HL-60/S4 treated with phorbol 12-myristate 13-acetate at 8.2 ng/mL for 4 days and 3 days (cell line): ENCODE data around the gene PRDM2.

Experiments
- in situ Hi-C: fragments of 300-500 bp; cut with MboI; formaldehyde crosslinking; loops from 2 replicates; pipeline ENCODE4 v1.15.0; 2022; ENCODE audit warnings: low sequenced_read_pairs

PRDM2 gene

DNA sequence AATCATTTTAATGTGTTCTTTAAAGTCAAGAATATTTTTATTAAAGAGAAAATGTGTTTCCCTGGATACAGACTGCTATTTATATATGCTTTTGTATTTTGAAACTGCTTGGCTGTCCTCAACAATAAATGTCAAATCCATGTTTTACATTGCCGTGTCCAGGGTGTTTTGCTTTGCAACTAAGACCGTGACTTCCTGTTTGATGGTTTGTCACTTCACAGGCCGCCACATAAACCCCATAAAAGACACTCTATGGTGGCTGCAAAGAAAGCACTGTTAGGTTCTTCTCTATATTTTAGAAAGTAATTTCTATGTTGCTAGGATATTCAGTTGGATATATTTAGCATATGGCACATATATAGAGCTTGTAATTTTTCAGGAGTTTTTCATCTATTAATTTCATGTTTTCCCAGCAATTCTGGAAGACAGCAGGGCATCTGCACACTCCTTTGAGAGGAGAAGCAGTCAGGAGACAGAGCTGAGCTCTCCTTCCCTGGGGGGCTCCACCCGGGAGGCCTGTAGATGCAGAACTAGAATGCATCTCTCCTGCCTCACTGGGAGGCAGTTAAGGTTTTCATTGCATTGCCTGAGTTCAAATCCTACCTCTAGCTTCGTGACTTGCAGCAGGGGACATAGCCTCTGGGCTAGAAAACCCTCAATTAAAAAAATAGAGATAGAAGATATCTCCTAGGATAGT, 33.1 kb downstream of the PRDM2 start:
- in situ Hi-C loops: no loop called here

- in situ Hi-C loops: no loop called here
These were observed 33.7 kb downstream of the PRDM2 start for GRCh38 chr1:13733711-13734110.

DNA sequence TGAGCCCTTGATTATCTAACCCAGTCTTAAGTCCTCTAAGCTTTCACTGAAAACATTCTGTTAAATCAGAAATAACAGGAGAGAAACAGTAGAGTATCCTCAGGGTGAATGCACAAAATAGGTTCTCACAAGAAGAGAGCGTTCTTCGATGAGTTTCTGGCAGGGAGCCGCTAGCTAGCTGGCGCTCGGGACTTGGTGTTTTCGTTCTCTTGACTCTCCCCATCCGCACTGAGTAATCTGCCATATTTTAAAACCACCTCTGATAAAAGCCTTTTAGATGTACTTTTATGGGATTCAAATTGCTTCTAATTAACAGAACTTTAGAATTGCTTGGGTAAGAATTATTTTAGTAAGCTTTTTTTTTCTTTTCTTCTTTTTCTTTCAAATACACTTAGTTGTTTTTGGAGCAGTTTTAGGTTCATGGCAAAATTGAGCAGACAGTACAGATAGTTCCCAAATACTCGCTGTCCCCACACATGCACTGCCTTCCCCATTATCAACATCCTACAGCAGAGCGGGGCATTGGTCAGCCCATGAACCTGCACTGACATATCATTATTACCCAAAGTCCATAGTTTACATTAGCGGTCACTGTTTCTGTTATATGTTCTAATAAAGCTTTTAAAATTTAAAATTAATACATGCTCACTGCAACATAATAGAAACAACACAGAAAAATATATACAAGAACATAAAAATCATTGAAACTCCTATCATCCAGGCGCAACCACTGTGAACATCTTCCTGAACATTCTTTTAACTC, 35.4 kb downstream of the PRDM2 start:
- in situ Hi-C loops: no loop called here

DNA sequence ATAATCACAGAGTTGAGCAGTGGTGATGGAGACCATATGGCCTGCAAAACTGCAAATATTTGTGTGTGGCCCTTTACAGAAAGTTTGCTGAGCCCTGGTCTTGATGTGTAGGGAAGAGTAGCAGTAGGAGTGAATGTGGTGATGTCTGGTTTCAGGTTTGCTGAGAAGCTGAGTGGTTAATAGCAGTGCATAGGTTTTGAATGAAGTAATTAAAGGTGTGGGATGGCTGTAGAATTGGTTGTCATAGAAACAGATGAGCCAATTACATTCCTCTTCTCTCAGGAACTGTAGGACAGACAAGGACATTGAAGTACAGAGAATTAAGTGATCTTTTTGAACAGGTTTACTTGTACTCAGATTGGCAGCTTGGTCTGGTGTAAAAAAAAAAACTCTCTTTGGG, 37.4 kb downstream of the PRDM2 start:
- in situ Hi-C loops: no loop called here

DNA sequence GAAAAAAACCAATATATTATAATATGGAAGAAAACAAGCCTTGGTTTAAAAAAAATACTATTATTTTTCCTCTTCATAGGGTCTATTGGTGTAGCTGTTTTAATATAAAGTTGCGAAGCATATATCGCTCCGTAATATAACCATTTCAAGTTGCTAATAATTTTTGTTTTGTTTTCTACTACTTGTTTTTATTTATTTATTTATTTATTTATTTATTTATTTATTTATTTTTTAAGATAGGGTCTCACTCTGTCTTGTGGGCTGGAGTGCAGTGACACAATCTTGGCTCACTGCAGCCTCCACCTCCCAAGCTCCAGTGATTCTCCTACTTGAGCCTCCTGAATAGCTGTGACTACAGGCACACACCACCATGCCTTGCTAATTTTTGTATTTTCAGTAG, 46.4 kb downstream of the PRDM2 start:
- in situ Hi-C loops: no loop called here

DNA sequence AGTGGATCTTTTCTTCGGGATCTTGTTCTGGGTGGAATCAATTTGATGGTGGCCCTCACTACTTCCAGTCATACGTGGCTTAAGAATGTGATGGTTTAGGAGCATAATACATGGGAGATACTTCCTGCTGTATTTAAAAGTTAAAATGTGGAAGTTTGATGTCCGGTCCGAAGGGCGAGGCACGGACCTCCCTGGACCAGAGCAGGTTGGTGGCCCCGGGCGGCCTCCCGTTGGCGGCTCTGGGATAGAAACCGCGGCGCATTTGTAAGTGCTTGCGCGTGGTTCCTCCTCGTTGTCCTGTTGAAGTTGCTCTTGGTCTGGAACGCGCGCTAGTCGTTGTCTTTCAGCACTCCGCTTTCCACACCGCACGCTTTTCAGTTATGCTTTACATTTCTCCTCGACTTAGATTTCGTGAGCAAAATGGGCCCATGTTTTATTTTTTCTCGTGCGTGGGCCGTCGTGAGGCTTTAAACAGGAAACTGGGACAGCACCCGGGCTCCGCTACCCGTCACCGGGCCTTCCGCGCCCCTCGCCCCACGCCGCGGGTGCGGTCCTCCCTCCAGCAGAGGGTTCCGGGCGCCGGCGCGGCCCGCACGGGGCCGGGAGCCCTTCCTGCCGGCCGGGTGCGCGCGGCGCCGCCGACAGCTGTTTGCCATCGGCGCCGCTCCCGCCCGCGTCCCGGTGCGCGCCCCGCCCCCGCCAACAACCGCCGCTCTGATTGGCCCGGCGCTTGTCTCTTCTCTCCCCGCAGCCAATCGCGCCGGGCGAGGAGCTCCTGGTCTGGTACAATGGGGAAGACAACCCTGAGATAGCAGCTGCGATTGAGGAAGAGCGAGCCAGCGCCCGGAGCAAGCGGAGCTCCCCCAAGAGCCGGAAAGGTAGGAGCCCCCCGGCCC, 48.9 kb downstream of the PRDM2 start:
- in situ Hi-C loops: no loop called here

GRCh38 chr1:13749543-13750341, 49.8 kb downstream of the PRDM2 start:
- in situ Hi-C loops: no loop called here

GRCh38 chr1:13751458-13751871, 51.5 kb downstream of the PRDM2 start:
- in situ Hi-C loops: no loop called here

DNA sequence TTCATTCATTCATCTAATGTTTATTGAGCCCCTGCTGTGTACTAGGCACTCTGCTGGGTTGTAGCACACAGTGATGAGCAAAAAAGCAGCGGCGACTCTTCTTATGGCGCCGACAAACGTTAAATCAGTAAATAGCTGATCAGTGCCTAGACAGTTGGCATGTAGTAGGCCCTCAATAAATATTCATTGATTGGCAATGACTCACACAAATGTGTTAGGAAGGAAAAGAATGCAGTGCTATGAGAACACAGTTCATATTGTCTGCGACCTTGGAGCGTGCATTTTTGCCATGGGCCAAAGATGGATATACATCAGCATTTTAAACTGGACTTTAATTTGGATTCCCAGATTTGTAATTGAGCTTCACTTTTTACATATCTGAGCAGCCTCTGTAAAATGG, 52.0 kb downstream of the PRDM2 start:
- in situ Hi-C loops: no loop called here

DNA sequence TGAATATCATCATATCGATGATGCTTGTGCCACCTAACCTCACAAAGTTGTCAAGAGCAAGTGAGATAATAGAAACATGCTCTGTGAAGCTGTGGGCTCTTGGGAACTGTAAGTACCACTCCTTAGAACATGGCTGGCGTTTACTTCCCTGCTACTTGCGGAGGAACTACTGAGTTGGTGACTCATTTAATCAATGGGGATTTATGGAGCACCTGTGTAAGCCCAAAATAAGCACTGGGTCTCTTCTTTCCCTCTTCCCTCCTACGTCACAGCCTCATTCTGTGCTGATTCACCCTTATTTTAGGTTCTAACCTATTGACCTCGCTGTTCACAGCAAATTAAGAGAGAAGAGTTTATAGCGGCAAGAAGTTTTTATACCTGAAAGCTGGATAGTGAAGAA, 52.9 kb downstream of the PRDM2 start:
- in situ Hi-C loops: no loop called here

DNA sequence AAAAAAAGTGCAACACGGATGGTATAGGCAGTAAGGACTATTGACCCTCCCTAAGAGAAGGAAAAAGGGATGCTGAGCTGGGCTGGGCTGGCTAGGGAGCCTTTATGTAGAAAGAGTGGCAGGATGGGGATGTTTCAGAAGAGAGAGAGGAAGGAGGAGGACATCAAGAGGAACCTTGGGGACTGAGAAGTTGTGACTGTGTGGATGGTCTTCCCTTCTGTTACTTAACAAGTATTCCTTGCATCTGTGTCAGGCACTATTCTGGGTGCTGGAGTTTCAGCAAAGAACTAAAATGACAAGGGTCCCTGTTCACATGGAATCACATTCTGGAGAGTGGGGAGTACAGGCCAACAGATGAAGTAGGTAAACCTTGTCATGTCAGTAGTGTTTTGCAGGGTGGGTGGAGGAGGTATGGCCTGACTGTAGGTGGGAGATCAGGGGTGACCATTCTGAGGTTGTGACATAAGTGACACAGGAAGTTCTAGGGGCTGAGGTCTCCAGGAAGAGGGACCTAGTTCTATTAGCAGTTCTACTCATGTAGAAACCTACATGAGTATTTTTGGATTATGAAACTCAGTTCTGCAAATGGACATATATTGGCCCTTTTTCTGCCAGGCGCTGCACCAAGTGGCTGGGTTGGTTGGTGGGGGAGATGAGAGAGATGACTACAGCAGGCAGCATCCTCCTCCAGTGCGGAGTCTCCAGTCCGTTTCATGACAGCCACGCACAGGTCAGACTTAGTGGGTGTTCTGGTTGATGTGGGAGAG, 53.8 kb downstream of the PRDM2 start:
- in situ Hi-C loops: no loop called here

DNA sequence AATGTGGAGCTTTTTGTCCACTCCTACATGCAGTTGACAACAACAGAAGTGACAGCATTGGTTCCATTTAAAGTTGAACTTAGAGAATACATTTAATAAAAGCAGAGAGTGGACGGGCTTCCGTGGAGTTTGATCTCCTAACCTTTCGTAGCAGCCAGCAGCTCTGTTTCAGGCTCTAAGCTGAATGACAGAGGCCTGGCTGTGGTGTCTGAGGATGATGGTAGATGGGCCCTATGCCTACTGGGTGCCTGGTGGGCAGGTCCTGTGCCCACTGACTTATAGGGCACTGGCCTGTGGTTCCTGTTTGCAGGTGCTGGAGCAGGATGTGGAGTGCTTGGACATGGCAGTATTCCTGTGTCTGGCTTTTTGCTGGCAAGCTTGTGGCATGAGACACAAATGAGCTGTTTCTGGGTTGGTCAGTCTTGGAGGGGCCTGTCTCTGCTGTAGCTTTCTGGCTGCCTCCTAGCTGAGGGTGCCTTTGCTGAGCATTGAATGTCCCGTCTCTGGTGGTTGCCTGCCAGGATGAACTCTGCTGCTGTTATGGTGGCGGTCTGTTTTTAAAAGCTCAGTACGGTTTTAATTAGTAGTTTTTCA, 54.6 kb downstream of the PRDM2 start:
- in situ Hi-C loops: no loop called here

GRCh38 chr1:13756557-13757315, 56.7 kb downstream of the PRDM2 start:
- in situ Hi-C loops: no loop called here

DNA sequence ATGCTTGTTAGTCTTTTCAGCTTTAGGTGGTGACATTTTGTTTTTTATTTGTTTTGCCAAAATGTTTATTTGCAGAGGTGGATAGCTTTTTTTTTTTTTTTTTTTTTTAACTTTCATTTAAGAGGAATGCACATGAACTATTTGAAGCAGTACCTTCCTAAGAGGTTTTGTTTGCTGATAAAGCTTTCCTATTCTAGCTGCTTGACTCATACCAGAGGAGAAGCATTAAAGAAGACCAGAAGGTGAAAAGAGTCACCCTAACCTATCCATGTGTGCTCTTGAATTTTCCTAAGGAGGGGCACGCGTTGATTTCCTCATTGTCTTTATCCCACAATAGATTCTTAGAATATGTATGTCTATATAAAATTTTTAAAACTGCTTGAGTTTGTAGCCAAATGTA, 57.7 kb downstream of the PRDM2 start:
- in situ Hi-C loops: no loop called here

DNA sequence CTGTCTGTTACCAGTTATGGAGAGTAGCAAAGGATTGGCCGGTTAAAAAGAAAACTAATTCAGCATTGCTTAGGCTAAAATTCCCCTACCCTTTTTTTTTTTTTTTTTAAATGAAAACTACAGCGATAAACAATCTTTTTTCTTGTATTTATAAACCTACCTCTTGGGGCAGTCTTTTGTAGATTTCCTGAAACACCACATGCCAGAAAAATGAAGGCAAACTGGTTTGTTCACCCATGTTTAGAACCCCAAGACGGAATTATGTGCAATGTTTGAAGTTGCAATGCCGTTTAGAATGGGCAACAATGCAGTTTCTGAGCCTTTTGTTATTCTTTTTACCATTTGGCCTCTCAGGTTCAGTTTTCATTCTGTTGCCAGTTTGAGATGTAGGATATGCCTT, 59.1 kb downstream of the PRDM2 start:
- in situ Hi-C loops: no loop called here

- in situ Hi-C loops: no loop called here
These were observed 60.4 kb downstream of the PRDM2 start for GRCh38 chr1:13760340-13760739.

GRCh38 chr1:13760921-13761320, 60.9 kb downstream of the PRDM2 start:
- in situ Hi-C loops: no loop called here

GRCh38 chr1:13761883-13762282, 61.9 kb downstream of the PRDM2 start:
- in situ Hi-C loops: no loop called here

DNA sequence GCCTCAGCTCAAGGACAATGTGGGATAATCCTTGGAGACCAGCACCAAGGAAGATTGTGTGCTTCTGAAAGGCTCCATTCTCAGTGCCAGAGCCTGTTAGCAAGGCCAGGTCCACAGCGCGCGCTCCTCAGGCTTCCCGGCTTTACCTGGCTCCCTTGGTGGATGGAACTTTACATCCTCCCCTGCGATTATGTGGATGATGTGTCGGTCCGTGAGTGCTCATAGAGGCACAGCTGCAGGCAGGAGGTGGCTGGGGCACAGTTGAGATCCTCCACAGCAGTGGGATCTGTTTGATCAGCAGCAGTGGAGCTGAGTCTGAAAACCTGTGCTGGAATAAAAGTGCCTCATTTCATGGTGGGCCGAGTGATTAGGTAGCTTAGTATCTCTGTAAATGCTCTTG, 62.7 kb downstream of the PRDM2 start:
- in situ Hi-C loops: no loop called here
